ENCODE measurements around the gene UBXN11. TPM values are rescaled to one million over a fixed set of nuclear protein-coding genes. Genes with fewer than 3 reads are reported as not detected.

Gene UBXN11
- 10 to 100 TPM; 34.4 to 40.9 TPM for total RNA-seq

GRCh38 chr1:26306290-26307229, at the start of gene UBXN11:
UBXN11 (minus strand) TSS chr1:26306636; CDS start chr1:26302883, 3,753 bp downstream.
- H3K27me3 Mint-ChIP-seq (ENCODE audit: low read depth) = no peaks in the 10 kb centered on the region
- CTCF ChIA-PET = interaction anchor here (0.8 to 6.1 kb wide), 12 partner anchors 9 to 165 kb away, joined by 3 to 159 read pairs (median 5); partner anchors contain the start of gene CD52
- ATAC-seq = peak; percentile 99
- H3K4me1 Mint-ChIP-seq (ENCODE audit: low read depth) = peaks cover 38% of the 10 kb centered on the region
- POLR2A ChIA-PET = interaction anchor here (1.4 to 4.9 kb wide), 7 partner anchors 9 to 194 kb away, joined by 3 to 79 read pairs (median 10); partner anchors contain the start of genes CD52 and SH3BGRL3
- H3K4me3 Mint-ChIP-seq = peak within 1 kb of the TSS; percentile 99
- H3K27ac Mint-ChIP-seq = peak within 1 kb of the TSS; percentile 96
- peak; percentile 97 for DNase-seq
- H3K36me3 Mint-ChIP-seq (ENCODE audit: low read depth) = peaks cover 5% of the 10 kb centered on the region
- H3K9me3 Mint-ChIP-seq (ENCODE audit: insufficient read depth) = no peaks in the 10 kb centered on the region

- POLR2A ChIA-PET = no interaction called here
- Mint-ChIP-seq H3K27me3 (ENCODE audit: low read depth) (peaks cover 9% of the 10 kb centered on the region), H3K27ac (no peak overlapping the region), H3K9me3 (ENCODE audit: insufficient read depth) (no peaks in the 10 kb centered on the region), H3K36me3 (ENCODE audit: low read depth) (peaks cover 4% of the 10 kb centered on the region), H3K4me1 (ENCODE audit: low read depth) (peaks cover 47% of the 10 kb centered on the region), H3K4me3 (no peak overlapping the region)
- DNase-seq (no peak), ATAC-seq (no peak)
- CTCF ChIA-PET = interaction anchor here (1.2 to 1.7 kb wide), 3 partner anchors 8 to 81 kb away, joined by 3 to 5 read pairs (median 5); no protein-coding TSS in a partner anchor
Measured at GRCh38 chr1:26356106-26356505, 49.7 kb upstream of the UBXN11 start.

- no peaks in the 10 kb centered on the region for H3K36me3 Mint-ChIP-seq (ENCODE audit: low read depth)
- H3K4me3 Mint-ChIP-seq = no peak overlapping the region
- ChIA-PET POLR2A (no interaction called here), CTCF (interaction anchor here (1.0 to 1.7 kb wide), 3 partner anchors 9 to 62 kb away, joined by 3 to 5 read pairs (median 3); no protein-coding TSS in a partner anchor)
- no peak overlapping the region for H3K27ac Mint-ChIP-seq
- ATAC-seq (no peak), DNase-seq (no peak)
- H3K27me3 Mint-ChIP-seq (ENCODE audit: low read depth) = peaks cover 3% of the 10 kb centered on the region
- H3K4me1 Mint-ChIP-seq (ENCODE audit: low read depth) = peaks cover 36% of the 10 kb centered on the region
- H3K9me3 Mint-ChIP-seq (ENCODE audit: insufficient read depth) = no peaks in the 10 kb centered on the region
Measured at GRCh38 chr1:26354972-26355371, 48.5 kb upstream of the UBXN11 start.

GRCh38 chr1:26353976-26354820, 47.8 kb upstream of the UBXN11 start, which contains the start of gene CRYBG2:
CRYBG2 (minus strand) TSS chr1:26354130; CDS start chr1:26346657, 7,473 bp downstream.
- ATAC-seq = no peak
- Mint-ChIP-seq H3K4me1 (ENCODE audit: low read depth) (peaks cover 28% of the 10 kb centered on the region), H3K4me3 (no peak within 1 kb of the TSS), H3K27me3 (ENCODE audit: low read depth) (peaks cover 3% of the 10 kb centered on the region), H3K9me3 (ENCODE audit: insufficient read depth) (no peaks in the 10 kb centered on the region), H3K27ac (no peak within 1 kb of the TSS), H3K36me3 (ENCODE audit: low read depth) (no peaks in the 10 kb centered on the region)
- ChIA-PET POLR2A (no interaction called here), CTCF (interaction anchor here (1.0 to 1.7 kb wide), 4 partner anchors 10 to 63 kb away, joined by 3 to 5 read pairs (median 4); no protein-coding TSS in a partner anchor)
- no peak for DNase-seq

- Mint-ChIP-seq H3K9me3 (ENCODE audit: insufficient read depth) (no peaks in the 10 kb centered on the region), H3K27ac (no peak overlapping the region), H3K36me3 (ENCODE audit: low read depth) (no peaks in the 10 kb centered on the region), H3K4me1 (ENCODE audit: low read depth) (peaks cover 20% of the 10 kb centered on the region), H3K27me3 (ENCODE audit: low read depth) (peaks cover 3% of the 10 kb centered on the region), H3K4me3 (no peak overlapping the region)
- DNase-seq (no peak), ATAC-seq (no peak)
- ChIA-PET CTCF (interaction anchor here (1.5 kb wide), 1 partner anchor 11 kb away, joined by 5 read pairs; no protein-coding TSS in a partner anchor), POLR2A (no interaction called here)
Measured at GRCh38 chr1:26353210-26353859, 46.9 kb upstream of the UBXN11 start.

- peaks cover 13% of the 10 kb centered on the region for H3K4me1 Mint-ChIP-seq (ENCODE audit: low read depth)
- H3K36me3 Mint-ChIP-seq (ENCODE audit: low read depth) = no peaks in the 10 kb centered on the region
- DNase-seq (no peak), ATAC-seq (no peak)
- H3K27ac Mint-ChIP-seq = no peak overlapping the region
- H3K27me3 Mint-ChIP-seq (ENCODE audit: low read depth) = peaks cover 3% of the 10 kb centered on the region
- H3K9me3 Mint-ChIP-seq (ENCODE audit: insufficient read depth) = no peaks in the 10 kb centered on the region
- POLR2A ChIA-PET = no interaction called here
- CTCF ChIA-PET = no interaction called here
- no peak overlapping the region for H3K4me3 Mint-ChIP-seq
Measured at GRCh38 chr1:26352338-26352679, 45.9 kb upstream of the UBXN11 start.

- H3K36me3 Mint-ChIP-seq (ENCODE audit: low read depth) = no peaks in the 10 kb centered on the region
- H3K4me1 Mint-ChIP-seq (ENCODE audit: low read depth) = peaks cover 10% of the 10 kb centered on the region
- H3K4me3 Mint-ChIP-seq = no peak overlapping the region
- no peaks in the 10 kb centered on the region for H3K9me3 Mint-ChIP-seq (ENCODE audit: insufficient read depth)
- no peak overlapping the region for H3K27ac Mint-ChIP-seq
- H3K27me3 Mint-ChIP-seq (ENCODE audit: low read depth) = peaks cover 3% of the 10 kb centered on the region
- DNase-seq (no peak), ATAC-seq (no peak)
- POLR2A ChIA-PET = no interaction called here
- CTCF ChIA-PET = no interaction called here
Measured at GRCh38 chr1:26351590-26352337, 45.3 kb upstream of the UBXN11 start.

- DNase-seq (no peak), ATAC-seq (no peak)
- H3K36me3 Mint-ChIP-seq (ENCODE audit: low read depth) = no peaks in the 10 kb centered on the region
- H3K4me1 Mint-ChIP-seq (ENCODE audit: low read depth) = peaks cover 11% of the 10 kb centered on the region
- H3K27ac Mint-ChIP-seq = no peak overlapping the region
- no peaks in the 10 kb centered on the region for H3K9me3 Mint-ChIP-seq (ENCODE audit: insufficient read depth)
- H3K4me3 Mint-ChIP-seq = no peak overlapping the region
- H3K27me3 Mint-ChIP-seq (ENCODE audit: low read depth) = peaks cover 3% of the 10 kb centered on the region
- POLR2A ChIA-PET = no interaction called here
- CTCF ChIA-PET = interaction anchor here (0.8 to 1.1 kb wide), 2 partner anchors 8 to 13 kb away, joined by 3 read pairs; no protein-coding TSS in a partner anchor
Measured at GRCh38 chr1:26350701-26351589, 44.5 kb upstream of the UBXN11 start.

- Mint-ChIP-seq H3K27ac (no peak overlapping the region), H3K9me3 (ENCODE audit: insufficient read depth) (no peaks in the 10 kb centered on the region), H3K36me3 (ENCODE audit: low read depth) (no peaks in the 10 kb centered on the region), H3K4me1 (ENCODE audit: low read depth) (peaks cover 5% of the 10 kb centered on the region), H3K27me3 (ENCODE audit: low read depth) (peaks cover 3% of the 10 kb centered on the region), H3K4me3 (no peak overlapping the region)
- no peak for DNase-seq
- ChIA-PET CTCF (interaction anchor here (0.8 to 1.1 kb wide), 2 partner anchors 9 to 14 kb away, joined by 3 read pairs; no protein-coding TSS in a partner anchor), POLR2A (no interaction called here)
- ATAC-seq = no peak
Measured at GRCh38 chr1:26350343-26350700, 43.9 kb upstream of the UBXN11 start.

- H3K4me1 Mint-ChIP-seq (ENCODE audit: low read depth) = peaks cover 3% of the 10 kb centered on the region
- ChIA-PET POLR2A (no interaction called here), CTCF (interaction anchor here (0.7 to 1.1 kb wide), 3 partner anchors 9 to 14 kb away, joined by 3 read pairs; no protein-coding TSS in a partner anchor)
- no peak overlapping the region for H3K4me3 Mint-ChIP-seq
- ATAC-seq (no peak), DNase-seq (no peak)
- H3K27ac Mint-ChIP-seq = no peak overlapping the region
- H3K9me3 Mint-ChIP-seq (ENCODE audit: insufficient read depth) = no peaks in the 10 kb centered on the region
- H3K36me3 Mint-ChIP-seq (ENCODE audit: low read depth) = no peaks in the 10 kb centered on the region
- H3K27me3 Mint-ChIP-seq (ENCODE audit: low read depth) = peaks cover 3% of the 10 kb centered on the region
Measured at GRCh38 chr1:26349877-26350244, 43.4 kb upstream of the UBXN11 start.

All from activated CD8-positive, alpha-beta T cell treated with anti-CD3 and anti-CD28 coated beads, Interleukin-2, amount 10 ng/mL, durations not matched to agents 7 days and 5 days (primary cell).